Ecto neural progenitor cell (in vitro differentiated cells): ENCODE data around the gene ARHGAP22.

Experiments
- DNase-seq: peaks from one replicate; pipeline ENCODE4 v3.0.0-alpha.2; 2018; ENCODE audit warnings: low spot score

Gene ARHGAP22

DNA sequence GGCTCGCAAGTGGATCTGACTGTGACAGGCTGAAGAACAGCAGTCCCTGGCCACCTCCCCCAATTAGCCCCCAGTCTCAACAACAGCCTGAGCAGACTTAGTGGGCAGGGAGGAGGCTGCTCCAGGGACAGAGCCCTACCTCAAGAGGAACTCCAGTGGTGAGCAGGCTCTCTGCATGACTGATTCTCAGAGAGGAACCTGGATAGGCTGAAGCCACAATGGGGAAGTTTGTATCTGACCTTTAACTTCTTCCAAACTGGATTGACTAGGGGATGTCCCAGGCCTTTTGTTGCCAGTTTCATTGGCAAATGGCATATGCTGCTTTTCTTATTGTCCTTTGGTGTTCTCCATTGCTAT lies 93.0 kb downstream of the ARHGAP22 start:
- peak; percentile 32 for DNase-seq

GRCh38 chr10:48511066-48511874 lies 93.6 kb downstream of the ARHGAP22 start:
- peak; percentile 32 for DNase-seq

- DNase-seq, result peak; percentile 44
These were observed 94.7 kb downstream of the ARHGAP22 start for GRCh38 chr10:48509974-48510692.

DNA sequence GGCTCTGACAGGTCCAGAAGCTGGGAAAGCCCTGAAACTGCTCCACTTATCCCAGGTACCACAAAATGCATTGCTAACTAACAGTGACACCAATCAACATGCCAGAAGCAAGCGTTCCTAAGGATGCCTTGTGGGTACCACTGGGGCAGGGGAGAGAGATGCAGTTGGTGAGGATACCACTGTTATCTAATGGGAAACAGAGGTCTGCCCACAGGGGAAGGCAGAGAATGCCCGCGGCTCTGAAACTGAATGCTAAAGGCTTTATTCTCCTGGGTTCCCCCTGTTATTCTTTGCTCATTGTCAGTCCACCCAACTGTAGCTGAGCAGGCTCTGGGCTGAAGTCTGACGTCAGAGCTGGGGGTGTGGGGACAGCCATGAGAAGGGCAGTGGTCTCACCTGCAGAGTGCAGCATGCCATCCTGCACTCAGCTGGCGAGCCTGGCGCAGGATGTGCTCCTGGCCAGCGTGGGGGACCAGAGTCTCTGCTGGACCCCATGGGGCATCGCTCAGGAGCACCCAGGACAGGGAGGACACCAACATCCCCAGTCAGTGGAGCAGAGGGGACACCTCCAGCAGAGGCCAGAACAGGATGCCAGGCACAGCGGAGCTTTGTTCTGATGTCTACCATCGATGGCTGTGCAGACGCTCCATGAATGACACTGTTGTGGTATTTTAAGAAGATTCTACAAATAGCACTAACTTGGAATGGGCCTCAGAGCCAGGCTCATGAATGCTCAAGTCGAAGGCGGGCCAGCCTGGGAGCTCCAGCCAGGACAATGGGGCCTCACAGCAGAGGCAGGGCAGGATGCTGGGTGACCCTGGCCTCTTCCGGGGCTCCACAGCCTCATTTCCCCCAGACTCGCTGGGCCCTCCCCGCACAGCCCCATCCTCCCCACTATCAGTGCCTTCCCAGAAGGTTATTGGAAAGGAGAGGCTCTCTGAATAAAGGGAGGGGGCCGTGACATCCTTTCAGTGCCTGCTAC lies 95.8 kb downstream of the ARHGAP22 start:
- peak; percentile 43 for DNase-seq

DNA sequence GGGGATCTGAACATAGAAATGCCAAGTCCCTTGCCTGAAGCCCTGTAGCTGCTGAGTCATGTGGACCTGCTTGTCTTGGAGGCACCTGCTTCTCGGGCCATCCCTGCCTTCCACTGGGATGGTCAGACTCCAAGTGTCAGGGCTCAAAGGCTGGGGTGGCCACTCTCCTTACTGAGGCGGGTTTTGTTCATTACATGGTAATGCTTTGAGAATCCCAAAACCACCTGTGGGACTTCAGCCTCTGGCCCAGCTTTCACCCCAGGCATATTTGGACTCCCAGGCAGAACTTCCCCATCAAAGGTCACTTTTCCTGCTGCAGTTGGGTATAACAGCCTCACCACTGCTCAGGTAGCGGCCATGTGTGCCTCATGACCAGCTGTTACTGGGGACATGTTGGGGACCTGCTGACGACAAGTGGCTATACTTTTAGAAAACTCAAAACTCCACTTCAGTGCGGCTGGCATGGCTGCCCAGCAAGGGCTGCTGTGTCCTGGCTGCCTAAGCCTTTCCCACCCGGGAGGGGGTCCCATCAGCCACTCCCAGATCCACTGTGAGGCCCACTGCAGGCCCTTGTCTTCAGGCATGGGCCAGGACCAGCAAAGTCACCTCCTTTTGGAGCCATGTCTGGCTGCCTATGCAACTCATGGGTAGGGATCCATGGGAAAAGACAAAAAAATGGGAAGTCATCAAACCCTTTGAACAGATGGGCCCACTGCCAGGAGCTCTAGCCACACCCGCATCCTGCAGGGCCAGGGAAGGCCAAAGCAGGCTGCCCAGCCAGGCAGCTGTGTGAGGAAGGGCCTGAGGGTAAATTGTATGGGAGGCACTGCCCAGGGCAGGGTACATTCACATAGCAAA lies 96.7 kb downstream of the ARHGAP22 start:
- DNase-seq, result peak; percentile 40

- DNase-seq, result no peak
These were observed 97.4 kb downstream of the ARHGAP22 start for GRCh38 chr10:48507494-48507893.

DNA sequence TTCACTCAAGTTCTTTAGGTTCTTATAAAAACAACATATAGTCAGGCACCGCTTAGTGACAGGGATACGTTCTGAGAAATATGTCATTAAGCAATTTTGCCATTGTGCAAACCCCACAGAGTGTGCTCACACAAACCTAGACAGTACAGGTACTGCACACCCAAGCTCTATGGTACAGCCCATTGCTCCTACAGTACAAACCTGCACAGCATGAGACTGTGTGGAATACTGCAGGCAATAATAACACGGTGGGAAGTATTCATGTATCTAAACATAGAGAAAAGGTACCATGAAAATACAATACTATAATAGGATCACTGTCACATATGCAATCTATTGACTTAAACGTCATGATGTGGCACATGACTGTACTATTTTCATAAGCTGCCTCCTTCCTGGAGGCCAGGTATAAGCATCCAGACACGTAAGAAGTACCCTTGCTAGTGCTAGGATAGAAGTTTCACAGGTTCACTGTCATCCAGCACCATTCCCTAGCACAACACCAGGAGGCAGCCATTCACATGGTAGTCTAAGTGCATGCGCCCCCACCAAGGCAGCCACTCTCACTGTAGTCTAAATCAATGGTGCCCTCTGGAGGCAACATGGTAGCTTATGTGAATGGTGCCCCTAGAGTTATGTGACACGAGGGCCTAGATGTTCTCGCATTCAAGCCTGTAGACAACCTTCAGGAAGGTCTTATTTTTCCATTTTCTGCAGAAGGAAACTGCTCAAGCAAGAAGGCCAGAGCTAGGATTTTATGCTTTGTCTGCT lies 98.5 kb downstream of the ARHGAP22 start:
- no peak for DNase-seq

DNA sequence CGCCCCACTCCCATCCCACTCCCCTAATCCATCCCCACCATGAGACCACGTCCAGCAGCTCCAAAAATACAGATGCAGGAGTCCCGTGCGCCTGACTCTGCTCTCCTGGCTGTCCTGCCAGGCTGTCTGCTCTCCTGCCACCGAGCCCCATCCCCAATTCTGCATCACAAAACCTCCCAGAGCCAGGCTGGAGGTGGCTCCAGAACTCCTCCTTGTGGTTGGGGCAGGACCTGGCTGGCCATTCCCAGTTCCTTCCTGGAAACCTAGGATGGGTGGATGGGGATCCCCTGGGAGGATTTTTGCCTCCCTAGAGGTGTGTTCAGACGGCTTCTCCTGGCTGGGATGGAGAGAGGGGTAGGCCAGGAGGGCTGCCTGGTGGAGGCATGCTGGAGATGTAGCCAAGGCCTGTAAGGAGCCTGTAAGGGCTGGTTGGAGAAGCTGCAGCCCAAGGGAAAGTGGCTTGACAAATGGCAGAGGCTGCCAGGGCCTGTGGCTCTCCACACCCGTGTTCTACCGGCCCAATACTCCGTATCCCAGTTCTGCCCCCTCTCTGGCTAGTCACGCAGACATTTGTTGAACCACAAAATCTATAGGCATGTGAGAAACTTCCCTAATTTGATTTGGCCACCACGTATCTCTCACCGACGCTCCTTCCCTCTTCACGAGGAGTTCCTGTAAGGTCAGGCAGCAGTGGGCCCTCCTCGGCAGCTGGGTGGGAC lies 99.3 kb downstream of the ARHGAP22 start:
- peak; percentile 41 for DNase-seq

DNA sequence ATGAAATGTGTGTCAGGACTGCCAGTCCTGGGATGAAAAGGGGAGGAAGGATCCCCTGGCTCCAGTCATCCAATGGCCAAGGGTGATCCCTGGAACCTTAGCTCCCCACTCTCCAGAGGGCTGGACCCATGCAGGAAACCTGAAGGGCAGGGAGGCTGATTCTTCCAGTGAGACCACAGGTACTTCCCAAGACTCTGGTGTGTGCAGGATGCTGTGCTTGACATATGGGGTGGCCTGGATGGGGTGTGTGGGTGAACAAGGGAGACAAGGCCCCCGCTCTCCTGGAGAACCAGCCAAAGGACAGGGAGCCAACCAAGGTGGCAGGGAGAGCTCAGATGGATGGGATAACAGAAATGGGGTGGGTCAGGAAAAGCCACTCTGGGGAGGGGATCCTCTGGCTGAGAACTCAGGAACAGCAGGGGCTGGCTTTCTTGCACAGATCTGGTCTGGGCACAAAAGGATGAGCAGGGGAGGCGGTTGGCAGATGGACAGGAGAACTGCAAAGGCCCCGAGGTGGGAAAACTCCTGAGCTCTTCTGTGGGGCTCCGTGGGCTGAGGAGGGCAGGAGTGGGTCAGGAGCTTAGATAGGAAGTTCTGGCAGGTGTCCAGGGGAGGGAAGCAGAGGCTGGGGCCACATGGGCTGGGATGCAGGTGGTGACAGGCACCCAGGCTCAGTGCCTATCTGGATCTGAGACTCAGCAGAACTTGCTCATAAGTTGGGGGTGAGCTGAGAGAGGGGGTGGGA lies 100.6 kb downstream of the ARHGAP22 start:
- peak; percentile 39 for DNase-seq

GRCh38 chr10:48503293-48503911 lies 101.5 kb downstream of the ARHGAP22 start:
- DNase-seq, result no peak

DNA sequence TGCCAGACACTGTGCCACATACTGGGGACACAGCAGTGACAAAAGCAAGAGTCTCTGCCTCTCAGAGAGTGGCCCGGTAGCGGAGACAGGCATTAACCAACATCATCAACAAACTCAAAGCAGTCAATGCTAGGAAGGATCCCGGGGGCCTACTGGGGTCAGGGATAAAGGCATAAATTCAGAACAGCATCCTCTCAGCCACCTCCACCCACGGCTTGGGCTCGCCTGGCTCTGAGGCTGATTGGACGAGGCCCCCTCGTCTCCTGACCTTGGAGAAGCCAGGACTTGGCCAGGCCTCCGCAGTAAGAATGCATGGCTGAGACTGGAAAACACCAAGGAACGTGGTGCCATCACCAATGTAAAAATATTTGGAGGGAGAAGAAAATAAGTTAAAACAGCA lies 102.1 kb downstream of the ARHGAP22 start:
- no peak for DNase-seq

GRCh38 chr10:48501787-48502771 lies 102.8 kb downstream of the ARHGAP22 start:
- peak; percentile 39 for DNase-seq

DNA sequence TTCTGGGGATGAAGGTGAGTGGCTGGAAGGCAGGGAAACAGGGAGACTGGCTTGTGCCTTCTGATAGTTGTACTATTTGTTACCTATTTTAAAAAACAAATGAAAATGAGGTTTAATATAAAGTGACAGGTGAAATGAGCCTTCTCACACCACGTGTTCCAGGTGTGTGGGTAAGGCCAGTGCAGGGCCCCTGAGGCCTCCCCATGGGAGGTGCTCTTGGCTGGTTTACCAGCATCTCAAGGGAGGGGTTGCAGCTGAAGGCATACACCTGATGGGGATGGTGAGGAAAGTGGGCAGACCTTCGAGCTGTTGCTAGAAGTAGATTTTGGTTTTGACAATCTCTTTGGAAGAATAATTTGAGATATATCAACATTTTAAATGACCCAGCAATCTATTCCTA lies 103.6 kb downstream of the ARHGAP22 start:
- DNase-seq, result no peak

- DNase-seq, result no peak
These were observed 104.1 kb downstream of the ARHGAP22 start for GRCh38 chr10:48500771-48501170.

DNA sequence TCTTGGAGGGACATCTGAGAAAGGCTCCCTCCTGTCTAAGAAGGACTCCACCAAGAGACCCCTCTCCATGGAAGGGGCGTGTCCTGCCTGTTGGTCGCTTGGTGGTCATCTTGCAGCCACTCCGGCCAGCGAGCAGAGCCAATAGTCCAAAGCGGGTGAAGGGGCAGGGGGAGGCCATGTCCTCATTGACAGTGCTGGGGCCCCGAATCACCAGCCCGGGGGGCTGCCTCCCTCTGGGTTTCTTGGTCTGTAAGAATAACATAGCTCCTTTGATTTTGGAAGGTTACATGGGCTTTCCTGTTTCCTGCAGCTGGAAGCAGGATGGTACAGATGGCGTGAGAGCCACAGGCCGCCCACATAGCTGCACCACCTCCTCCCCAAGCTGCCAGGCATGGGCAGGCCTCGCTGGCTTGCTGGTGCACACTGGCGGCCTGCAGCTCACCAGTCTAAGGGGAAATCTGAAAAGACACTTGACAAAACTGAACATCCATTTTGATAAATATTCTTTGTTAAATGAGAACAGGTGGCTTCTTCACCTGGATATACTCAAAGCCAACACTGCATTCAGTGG lies 105.8 kb downstream of the ARHGAP22 start:
- DNase-seq, result peak; percentile 35

GRCh38 chr10:48497780-48498770 lies 106.8 kb downstream of the ARHGAP22 start:
- DNase-seq, result no peak
